Measurements from ENCODE around the gene SOX8. TPM values are rescaled to one million over a fixed set of nuclear protein-coding genes. Genes with fewer than 3 reads are reported as not detected.

SOX8 gene
- total and polyA plus RNA-seq, 8 donors = 0.54 to 5.5 (median 0.83) TPM

DNA sequence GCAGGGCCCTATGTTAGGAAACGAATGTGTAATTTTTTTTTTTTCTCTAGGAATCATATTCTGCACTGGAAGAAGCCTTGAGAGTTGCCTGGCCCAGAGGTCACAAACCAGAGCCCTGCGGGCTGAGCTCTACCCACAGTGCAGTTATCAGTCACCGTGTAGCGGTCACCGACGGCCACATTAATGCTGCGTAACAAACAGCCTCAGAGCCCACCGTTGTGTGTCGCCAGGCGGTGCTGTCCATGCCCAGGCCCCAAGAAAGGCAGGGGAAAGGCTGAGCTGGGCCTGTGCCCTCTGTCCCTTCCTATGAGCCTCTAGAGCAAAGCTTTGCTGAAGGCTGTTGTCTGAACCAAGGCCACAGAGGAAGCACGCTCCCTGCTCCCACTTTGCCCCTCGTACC, 6.3 kb upstream of the SOX8 start:
- no peak for FAIRE-seq
- no peak overlapping the region for H3K4me3 ChIP-seq

DNA sequence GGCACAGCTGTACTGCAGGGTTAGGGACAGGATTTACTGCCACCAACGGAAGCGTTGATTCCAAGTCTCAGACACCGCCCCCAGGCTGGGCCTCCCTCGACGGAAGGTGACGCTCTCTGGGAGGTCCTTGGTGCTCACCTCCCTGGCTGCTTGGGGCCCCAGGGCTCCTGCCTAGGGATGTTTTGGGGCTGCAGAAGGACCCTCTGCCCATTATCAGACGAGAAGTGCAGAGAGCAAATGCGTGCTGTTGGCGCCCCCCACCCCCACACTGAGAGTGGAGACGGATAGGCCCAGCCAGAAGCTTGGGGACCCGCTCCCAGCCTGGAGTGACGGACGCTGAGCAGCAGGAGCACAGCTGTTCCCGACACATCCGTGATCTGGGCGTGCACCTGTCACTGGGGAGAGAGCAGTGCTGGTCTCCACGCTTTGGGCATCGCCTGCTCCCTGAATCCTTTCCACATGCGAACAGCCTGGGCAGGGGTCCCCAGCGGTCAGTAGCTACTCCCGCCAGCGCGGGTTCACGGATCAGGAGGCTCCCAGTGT, 5.1 kb upstream of the SOX8 start:
- FAIRE-seq (no peak), DNase-seq (peak in 2 of 6 donors; percentile 42 to 57), ATAC-seq (no peak)
- H3K4me1 ChIP-seq = peaks cover 3 to 17% (median 8%) of the 10 kb centered on the region in 3 donors
- intact Hi-C loops (cut with DNase I) = no loop called here
- no peaks in the 10 kb centered on the region for H3K36me3 ChIP-seq
- H3K4me3 ChIP-seq = no peak overlapping the region
- H3K9me3 ChIP-seq = no peaks in the 10 kb centered on the region
- TF ChIP-seq, protein P1, sequence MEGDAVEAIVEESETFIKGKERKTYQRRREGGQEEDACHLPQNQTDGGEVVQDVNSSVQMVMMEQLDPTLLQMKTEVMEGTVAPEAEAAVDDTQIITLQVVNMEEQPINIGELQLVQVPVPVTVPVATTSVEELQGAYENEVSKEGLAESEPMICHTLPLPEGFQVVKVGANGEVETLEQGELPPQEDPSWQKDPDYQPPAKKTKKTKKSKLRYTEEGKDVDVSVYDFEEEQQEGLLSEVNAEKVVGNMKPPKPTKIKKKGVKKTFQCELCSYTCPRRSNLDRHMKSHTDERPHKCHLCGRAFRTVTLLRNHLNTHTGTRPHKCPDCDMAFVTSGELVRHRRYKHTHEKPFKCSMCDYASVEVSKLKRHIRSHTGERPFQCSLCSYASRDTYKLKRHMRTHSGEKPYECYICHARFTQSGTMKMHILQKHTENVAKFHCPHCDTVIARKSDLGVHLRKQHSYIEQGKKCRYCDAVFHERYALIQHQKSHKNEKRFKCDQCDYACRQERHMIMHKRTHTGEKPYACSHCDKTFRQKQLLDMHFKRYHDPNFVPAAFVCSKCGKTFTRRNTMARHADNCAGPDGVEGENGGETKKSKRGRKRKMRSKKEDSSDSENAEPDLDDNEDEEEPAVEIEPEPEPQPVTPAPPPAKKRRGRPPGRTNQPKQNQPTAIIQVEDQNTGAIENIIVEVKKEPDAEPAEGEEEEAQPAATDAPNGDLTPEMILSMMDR (IDR thresholded peaks at IDR 0.05) = no peak
- H3K27ac ChIP-seq = peak overlapping the region; percentile 48 to 78 (median 70)
- H3K27me3 ChIP-seq = no peaks in the 10 kb centered on the region
- 79 to 83% methylated on average over 24 of the region's 24 CpGs for WGBS, 2 donors

More for the DNA sequence above, 6.3 kb upstream of the SOX8 start:
- no peak for DNase-seq
- Histone ChIP-seq H3K9me3 (no peaks in the 10 kb centered on the region), H3K27me3 (no peaks in the 10 kb centered on the region), H3K36me3 (no peaks in the 10 kb centered on the region), H3K27ac (peak overlapping the region in 1 of 4 donors; percentile 73), H3K4me1 (peaks cover 6 to 17% (median 8%) of the 10 kb centered on the region in 3 donors)
- TF ChIP-seq, protein P1 (IDR thresholded peaks at IDR 0.05) = no peak
- WGBS, 2 donors = 93 to 94% methylated on average over 12 of the region's 12 CpGs
- ATAC-seq = no peak
- intact Hi-C loops (cut with DNase I) = no loop called here

DNA sequence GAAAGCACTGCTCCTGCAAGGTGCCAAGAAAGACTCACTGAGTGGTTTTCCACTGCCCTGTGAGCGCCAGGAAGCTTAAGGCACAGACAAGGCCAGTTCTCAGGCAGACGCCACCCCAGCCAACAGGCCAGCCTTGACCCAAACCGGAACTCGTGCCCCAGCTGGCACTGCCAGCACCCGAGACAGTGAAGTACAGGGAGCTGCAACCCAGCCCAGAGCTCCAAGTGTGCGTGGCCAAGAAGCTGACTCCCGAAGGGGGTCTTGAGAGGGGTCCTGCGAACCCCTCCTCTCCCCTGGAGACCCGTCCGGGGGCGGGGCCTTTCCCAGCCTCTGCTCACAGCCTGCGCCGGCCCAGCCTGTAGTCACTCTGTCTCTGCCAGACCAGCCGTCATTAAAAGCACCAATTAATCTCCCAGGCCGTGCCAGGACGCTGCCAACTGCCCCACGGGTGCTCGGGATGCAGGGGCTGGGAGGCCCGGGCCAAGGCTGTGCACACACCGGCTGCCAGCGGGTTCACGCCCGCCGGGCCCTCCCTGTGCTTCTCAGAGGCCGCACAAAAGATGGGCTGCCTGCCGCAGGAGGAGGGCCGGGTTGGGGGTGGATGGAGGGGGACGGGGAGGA, 4.4 kb upstream of the SOX8 start:
- no peaks in the 10 kb centered on the region for H3K9me3 ChIP-seq
- peak; percentile 49 to 67 (median 61) for ATAC-seq
- TF ChIP-seq, protein P1 (IDR thresholded peaks at IDR 0.05) = no peak
- intact Hi-C loops (cut with DNase I) = no loop called here
- peak overlapping the region; percentile 48 to 78 (median 70) for H3K27ac ChIP-seq
- H3K4me3 ChIP-seq = no peak overlapping the region
- FAIRE-seq = no peak
- no peaks in the 10 kb centered on the region for H3K27me3 ChIP-seq
- WGBS, 2 donors = 41 to 45% methylated on average over 24 to 28 of the region's 28 CpGs
- DNase-seq = peak; percentile 54 to 84 (median 66)
- no peaks in the 10 kb centered on the region for H3K36me3 ChIP-seq
- peaks cover 3 to 16% (median 8%) of the 10 kb centered on the region in 3 donors for H3K4me1 ChIP-seq

DNA sequence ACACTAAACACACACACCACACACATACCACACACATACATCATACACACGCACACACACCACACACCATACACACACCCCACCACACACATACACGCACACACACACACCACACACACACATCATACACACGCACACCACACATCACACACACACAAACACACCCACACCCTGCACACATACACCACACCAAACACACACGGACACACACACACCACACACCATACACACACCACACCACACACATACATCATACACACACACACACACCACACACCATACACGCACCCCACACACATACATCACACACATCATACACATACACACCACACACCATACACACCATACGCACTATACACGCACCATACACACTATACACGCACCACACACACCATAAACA, 3.7 kb upstream of the SOX8 start:
- H3K27ac ChIP-seq = no peak overlapping the region

More for the DNA sequence above, 3.7 kb upstream of the SOX8 start:
- DNase-seq = no peak
- no peaks in the 10 kb centered on the region for H3K9me3 ChIP-seq
- no peak for ATAC-seq
- peaks cover 3 to 14% (median 8%) of the 10 kb centered on the region in 3 donors for H3K4me1 ChIP-seq
- FAIRE-seq = no peak
- H3K36me3 ChIP-seq = no peaks in the 10 kb centered on the region
- TF ChIP-seq, protein P1 (IDR thresholded peaks at IDR 0.05) = no peak
- no peak overlapping the region for H3K4me3 ChIP-seq
- H3K27me3 ChIP-seq = no peaks in the 10 kb centered on the region
- intact Hi-C loops (cut with DNase I) = no loop called here
- WGBS, 2 donors = 75 to 90% methylated on average over 8 of the region's 8 CpGs
